Common myeloid progenitor, CD34-positive (primary cell): ENCODE measurements around the gene CDC14A.

Source experiments
- CTCF ChIA-PET: fragments of 350-600 bp; sonication (Branson Sonifier 250); formaldehyde crosslinking; loops from one replicate; lab custom pipeline; 2021; ENCODE audit warnings: antibody characterized with exemption; lab: Charles Lee
- POLR2A ChIA-PET: fragments of 350-600 bp; sonication (Branson Sonifier 250); formaldehyde crosslinking; loops from one replicate; lab custom pipeline; 2021; ENCODE audit warnings: antibody characterized with exemption; lab: Charles Lee
- DNase-seq, 3 donors: peaks; one replicate each; pipeline versions ENCODE4 v3.0.0 to v3.0.0-alpha.2; 2013
- H3K27ac ChIP-seq, 2 experiments: 1 replicate in 1 of 2; 2 replicates in 1 of 2; pipeline ENCODE4 v1.7.0; 2013; ENCODE audit warnings: inconsistent platforms in 2 of 2, low read length in 2 of 2, mild to moderate bottlenecking in 2 of 2, low read depth in 1 of 2, moderate library complexity in 1 of 2; ENCODE audit not compliant: severe bottlenecking in 2 of 2, insufficient read depth in 1 of 2, poor library complexity in 1 of 2
- H3K27me3 ChIP-seq, 5 experiments: replicated peaks in 2 of 5; 1 replicate in 3 of 5; 2 replicates in 2 of 5; pipeline versions ENCODE4 v1.6.1 to v1.7.0; 2013; ENCODE audit warnings: low read length in 4 of 5, mild to moderate bottlenecking in 2 of 5, moderate library complexity in 2 of 5, inconsistent platforms in 1 of 5; ENCODE audit not compliant: insufficient read depth in 5 of 5, control insufficient read depth in 4 of 5
- H3K36me3 ChIP-seq, 4 experiments: 1 replicate in 2 of 4; 2 replicates in 2 of 4; pipeline versions ENCODE4 v1.6.1 to v1.7.0; 2013; ENCODE audit warnings: low read length in 3 of 4, control low read depth in 1 of 4, mild to moderate bottlenecking in 1 of 4; ENCODE audit not compliant: control insufficient read depth in 4 of 4, insufficient read depth in 4 of 4
- H3K4me1 ChIP-seq, 4 experiments: 1 replicate in 3 of 4; 2 replicates in 1 of 4; pipeline versions ENCODE4 v1.6.1 to v1.7.1; 2013; ENCODE audit warnings: low read length in 3 of 4, mild to moderate bottlenecking in 3 of 4, control low read depth in 1 of 4, inconsistent platforms in 1 of 4, moderate library complexity in 1 of 4; ENCODE audit not compliant: control insufficient read depth in 4 of 4, insufficient read depth in 4 of 4; ENCODE audit errors: control extremely low read depth in 1 of 4
- H3K4me3 ChIP-seq, 7 experiments: 1 replicate in 4 of 7; 2 replicates in 3 of 7; pipeline versions ENCODE4 v1.5.1 to v1.7.0; 2013; ENCODE audit warnings: mild to moderate bottlenecking in 7 of 7, low read length in 6 of 7, moderate library complexity in 6 of 7, inconsistent platforms in 2 of 7, low read depth in 2 of 7, control low read depth in 1 of 7; ENCODE audit not compliant: insufficient read depth in 4 of 7, control insufficient read depth in 1 of 7; ENCODE audit errors: extremely low read depth in 1 of 7
- H3K9me3 ChIP-seq, 5 experiments: 1 replicate in 4 of 5; 2 replicates in 1 of 5; pipeline versions ENCODE4 v1.6.1 to v1.7.1; 2013; ENCODE audit warnings: low read length in 4 of 5, mild to moderate bottlenecking in 2 of 5, inconsistent platforms in 1 of 5, low read depth in 1 of 5, moderate library complexity in 1 of 5; ENCODE audit not compliant: control insufficient read depth in 4 of 5, insufficient read depth in 2 of 5; ENCODE audit errors: control extremely low read depth in 1 of 5
- WGBS: methylation state at CpG from one replicate; pipeline ENCODE4 v1.1.5; 2013; ENCODE audit not compliant: insufficient coverage; 5-methylcytosine and 5-hydroxymethylcytosine counted together

Gene CDC14A

DNA sequence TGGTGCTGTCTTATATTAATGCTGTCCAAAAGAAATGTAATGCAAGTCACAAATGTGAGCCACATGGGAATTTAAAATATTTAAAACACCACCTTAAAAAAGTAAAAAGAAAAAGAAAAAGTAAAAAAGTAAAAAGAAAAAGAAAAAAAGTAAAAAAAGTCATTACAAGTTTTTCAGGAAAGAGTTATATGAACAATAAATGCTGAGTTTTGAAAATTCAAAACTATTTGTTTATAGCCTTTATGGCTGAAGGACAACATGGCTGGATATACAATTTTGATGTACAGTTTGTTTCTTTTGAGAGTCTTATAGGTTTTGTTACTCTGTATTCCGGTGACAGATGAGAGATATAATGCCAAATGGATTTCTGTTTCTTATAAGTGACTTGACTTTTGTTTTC, 214.8 kb downstream of the CDC14A start:
- Histone ChIP-seq H3K27ac (no peak overlapping the region), H3K9me3 (peaks cover 0 to 4% (median 0%) of the 10 kb centered on the region in 5 experiments), H3K4me3 (no peak overlapping the region), H3K27me3 (no peaks in the 10 kb centered on the region), H3K4me1 (no peaks in the 10 kb centered on the region), H3K36me3 (no peaks in the 10 kb centered on the region)
- ChIA-PET CTCF (no interaction called here), POLR2A (no interaction called here)
- no peak for DNase-seq
- WGBS: no CpG with 5 or more reads among the region's 1 CpG
